Astrocyte of the cerebellum (primary cell): Measurements from ENCODE around the gene FAM168A.
A peak's percentile ranks its signal among the peaks of the same experiment; 100 is the strongest.

Experiments used
- DNase-seq: peaks from one replicate; pipeline ENCODE4 v3.0.0-alpha.2; 2011; ENCODE audit warnings: low read depth
- H3K4me3 ChIP-seq: 2 replicates; pipeline ENCODE4 v1.5.1; 2011; ENCODE audit warnings: mild to moderate bottlenecking, low read depth, low read length, moderate library complexity
- in situ Hi-C: cut with HindIII; loops from 2 replicates; pipeline ENCODE4 v1.10.0; 2017; ENCODE audit warnings: low sequenced_read_pairs
- TF ChIP-seq, protein P1 (sequence below): IDR thresholded peaks from 2 replicates; pipeline ENCODE4 v1.5.1; 2012; ENCODE audit warnings: low read length, low read depth, moderate library complexity, mild to moderate bottlenecking; ENCODE audit errors: missing control alignments

The FAM168A gene

DNA sequence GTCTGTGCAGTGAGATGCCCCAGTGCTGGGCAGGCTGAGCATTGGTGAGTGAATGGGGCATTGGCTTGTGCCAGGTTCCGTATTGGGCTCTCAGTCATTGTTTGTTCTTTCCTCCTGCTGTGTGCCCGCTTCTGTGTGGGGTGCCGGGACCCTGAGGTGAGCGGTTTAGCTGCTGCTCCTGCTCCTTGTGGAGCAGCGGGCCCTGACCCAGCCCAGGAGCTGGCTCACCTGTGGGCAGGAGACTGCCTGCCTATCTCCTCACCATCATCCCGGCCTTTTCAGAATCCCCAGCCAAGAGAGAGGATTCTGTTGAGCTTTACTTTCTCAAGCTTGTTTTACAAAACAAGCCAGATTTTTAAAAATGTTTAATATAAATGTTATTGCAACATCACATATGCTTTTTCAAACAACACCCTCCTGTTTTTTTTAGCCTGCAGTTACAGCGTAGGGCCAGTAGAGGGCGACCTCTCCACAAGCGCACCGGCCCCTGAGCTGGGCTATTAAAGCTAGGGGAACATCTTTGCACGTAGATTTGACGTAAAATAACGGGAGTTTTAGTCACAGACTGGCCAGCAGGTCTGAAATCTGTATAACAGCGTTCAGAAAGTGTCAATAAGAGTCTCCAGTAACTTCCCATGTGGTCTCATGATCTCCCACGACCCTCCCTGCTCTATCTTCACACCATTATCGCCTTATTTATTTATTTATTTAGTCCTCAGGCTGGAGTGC is 246.8 kb downstream of the FAM168A start:
- DNase-seq: peak; percentile 60
- TF ChIP-seq, protein P1, sequence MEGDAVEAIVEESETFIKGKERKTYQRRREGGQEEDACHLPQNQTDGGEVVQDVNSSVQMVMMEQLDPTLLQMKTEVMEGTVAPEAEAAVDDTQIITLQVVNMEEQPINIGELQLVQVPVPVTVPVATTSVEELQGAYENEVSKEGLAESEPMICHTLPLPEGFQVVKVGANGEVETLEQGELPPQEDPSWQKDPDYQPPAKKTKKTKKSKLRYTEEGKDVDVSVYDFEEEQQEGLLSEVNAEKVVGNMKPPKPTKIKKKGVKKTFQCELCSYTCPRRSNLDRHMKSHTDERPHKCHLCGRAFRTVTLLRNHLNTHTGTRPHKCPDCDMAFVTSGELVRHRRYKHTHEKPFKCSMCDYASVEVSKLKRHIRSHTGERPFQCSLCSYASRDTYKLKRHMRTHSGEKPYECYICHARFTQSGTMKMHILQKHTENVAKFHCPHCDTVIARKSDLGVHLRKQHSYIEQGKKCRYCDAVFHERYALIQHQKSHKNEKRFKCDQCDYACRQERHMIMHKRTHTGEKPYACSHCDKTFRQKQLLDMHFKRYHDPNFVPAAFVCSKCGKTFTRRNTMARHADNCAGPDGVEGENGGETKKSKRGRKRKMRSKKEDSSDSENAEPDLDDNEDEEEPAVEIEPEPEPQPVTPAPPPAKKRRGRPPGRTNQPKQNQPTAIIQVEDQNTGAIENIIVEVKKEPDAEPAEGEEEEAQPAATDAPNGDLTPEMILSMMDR: peak; percentile 99
- in situ Hi-C loops: no loop called here
- no peak overlapping the region for H3K4me3 ChIP-seq
